ENCODE data around the gene TTLL11.

DNA sequence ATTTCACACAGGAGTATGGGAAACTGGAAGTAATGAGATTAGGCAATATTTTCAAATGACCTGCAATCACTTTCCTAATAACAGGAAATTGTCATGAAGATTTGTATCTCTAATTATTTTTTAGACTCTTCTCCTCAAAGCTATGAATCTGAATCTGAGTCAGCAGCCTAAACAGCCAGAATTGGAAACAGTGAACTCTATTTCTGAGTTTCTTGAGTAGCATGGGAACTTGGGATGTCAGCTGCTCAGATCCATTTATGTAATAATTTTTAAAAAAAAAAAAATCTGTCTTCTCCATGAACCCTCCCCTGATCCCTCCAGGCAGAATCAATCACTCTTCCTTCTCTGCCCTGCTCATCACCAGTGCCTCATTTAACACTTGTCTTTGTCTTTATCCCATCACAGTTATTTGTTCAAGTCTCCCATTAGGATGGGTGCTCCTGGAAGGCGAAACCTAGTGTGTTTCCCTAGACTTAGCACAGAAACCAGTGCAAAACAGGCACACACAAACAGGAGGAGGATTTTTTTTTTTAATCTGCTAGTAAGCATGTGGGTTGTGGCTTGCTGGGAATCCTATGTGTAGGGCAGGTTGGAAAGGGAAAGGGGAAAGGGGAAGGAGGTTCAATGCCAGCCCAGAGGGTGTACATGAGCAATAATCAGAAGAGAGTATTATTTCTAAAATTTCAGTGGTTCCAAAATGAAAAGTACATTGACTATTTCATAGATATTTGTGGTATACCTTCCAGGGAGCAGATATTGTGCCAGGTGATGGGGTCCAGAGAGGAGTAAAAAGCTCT is 186.8 kb downstream of the TTLL11 start:
- TF ChIP-seq, protein P1, sequence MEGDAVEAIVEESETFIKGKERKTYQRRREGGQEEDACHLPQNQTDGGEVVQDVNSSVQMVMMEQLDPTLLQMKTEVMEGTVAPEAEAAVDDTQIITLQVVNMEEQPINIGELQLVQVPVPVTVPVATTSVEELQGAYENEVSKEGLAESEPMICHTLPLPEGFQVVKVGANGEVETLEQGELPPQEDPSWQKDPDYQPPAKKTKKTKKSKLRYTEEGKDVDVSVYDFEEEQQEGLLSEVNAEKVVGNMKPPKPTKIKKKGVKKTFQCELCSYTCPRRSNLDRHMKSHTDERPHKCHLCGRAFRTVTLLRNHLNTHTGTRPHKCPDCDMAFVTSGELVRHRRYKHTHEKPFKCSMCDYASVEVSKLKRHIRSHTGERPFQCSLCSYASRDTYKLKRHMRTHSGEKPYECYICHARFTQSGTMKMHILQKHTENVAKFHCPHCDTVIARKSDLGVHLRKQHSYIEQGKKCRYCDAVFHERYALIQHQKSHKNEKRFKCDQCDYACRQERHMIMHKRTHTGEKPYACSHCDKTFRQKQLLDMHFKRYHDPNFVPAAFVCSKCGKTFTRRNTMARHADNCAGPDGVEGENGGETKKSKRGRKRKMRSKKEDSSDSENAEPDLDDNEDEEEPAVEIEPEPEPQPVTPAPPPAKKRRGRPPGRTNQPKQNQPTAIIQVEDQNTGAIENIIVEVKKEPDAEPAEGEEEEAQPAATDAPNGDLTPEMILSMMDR (conservative IDR thresholded peaks at IDR 0.05) = no peak
- TF ChIP-seq ZFX (IDR thresholded peaks at IDR 0.05) = no peak

Measured in C4-2B (cell line).